Measurements from ENCODE around the gene OR10H2. TPM values are rescaled to one million over a fixed set of nuclear protein-coding genes. Genes with fewer than 3 reads are reported as not detected.
"Not testable (repeated sequence)": the region's sequence is repeated elsewhere in the genome, so short reads cannot be mapped to it uniquely, and the experiment has no call there.

The OR10H2 gene
- not detected in 2 replicates for total RNA-seq (2022)
- not detected for Bru-seq, nascent RNA
- not detected for BruChase-seq, experiment 1, labeled RNA remaining after a 2-hour chase
- not detected for BruChase-seq, experiment 2, labeled RNA remaining after a 6-hour chase
- long read RNA-seq: 0 reads

DNA sequence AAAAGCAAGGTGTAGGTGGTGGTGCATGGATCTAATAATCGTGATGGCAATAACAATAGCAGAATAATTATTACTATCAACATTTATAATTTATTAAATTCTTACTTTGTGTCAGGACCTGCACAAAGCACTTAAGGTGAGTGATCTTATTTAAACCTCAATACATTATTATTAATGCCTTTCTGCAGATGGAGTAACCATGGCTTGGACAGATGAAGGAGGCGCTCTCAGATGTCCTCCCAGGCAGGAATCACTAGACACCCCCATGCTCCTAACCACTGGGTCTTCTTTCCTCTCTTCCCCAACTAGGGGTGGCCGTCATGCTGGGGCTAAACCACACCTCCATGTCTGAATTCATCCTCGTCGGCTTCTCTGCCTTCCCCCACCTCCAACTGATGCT lies at the start of gene OR10H2:
TSS of gene OR10H2 (plus strand) at position 301 of the 400 bp plus-strand sequence. CDS start at position 321, 20 bp downstream.
- no peaks in the 10 kb centered on the region for H3K4me1 Mint-ChIP-seq (ENCODE audit: low read depth, unreplicated experiment)
- H3K4me3 ChIP-seq (ENCODE audit: low read depth, low read length): no peak within 1 kb of the TSS
- no peaks in the 10 kb centered on the region for H3K27me3 ChIP-seq (replicated peaks; ENCODE audit: control insufficient read depth, insufficient read depth, low read length)
- DNase-seq: no peak
- H3K36me3 Mint-ChIP-seq (ENCODE audit: insufficient read depth, unreplicated experiment): no peaks in the 10 kb centered on the region
- H3K9me3 Mint-ChIP-seq (ENCODE audit: unreplicated experiment): no peaks in the 10 kb centered on the region
- H3K4me3 Mint-ChIP-seq (ENCODE audit: unreplicated experiment): no peak within 1 kb of the TSS
- POLR2A ChIA-PET: no interaction called here
- no TSS peak for BruUV-seq (replicated peaks)
- no peaks in the 10 kb centered on the region for H3K4me1 ChIP-seq
- H3K27ac Mint-ChIP-seq (ENCODE audit: unreplicated experiment): no peak within 1 kb of the TSS
- TF ChIP-seq CTCF (IDR thresholded peaks at IDR 0.05; ENCODE audit: insufficient read depth in 1 of 2, low read depth in 1 of 2, low read length in 1 of 2, severe bottlenecking in 1 of 2, unreplicated experiment in 1 of 2): no peak
- no peaks in the 10 kb centered on the region for H3K9me3 ChIP-seq
- peaks cover 17% of the 10 kb centered on the region for H3K27me3 Mint-ChIP-seq (ENCODE audit: insufficient read depth, unreplicated experiment)
- intact Hi-C loops (cut with micrococcal nuclease; ENCODE audit: unreplicated experiment): no loop called here
- CTCF ChIA-PET: no interaction called here
- H3K36me3 ChIP-seq (ENCODE audit: control insufficient read depth, insufficient read depth, low read length): no peaks in the 10 kb centered on the region

GRCh38 chr19:15679089-15679488 lies 48.7 kb upstream of the OR10H2 start:
- no peaks in the 10 kb centered on the region for H3K36me3 ChIP-seq (ENCODE audit: control insufficient read depth, insufficient read depth, low read length)
- intact Hi-C loops (cut with micrococcal nuclease; ENCODE audit: unreplicated experiment): no loop called here
- TF ChIP-seq CTCF (IDR thresholded peaks at IDR 0.05; ENCODE audit: insufficient read depth in 1 of 2, low read depth in 1 of 2, low read length in 1 of 2, severe bottlenecking in 1 of 2, unreplicated experiment in 1 of 2): no peak
- H3K36me3 Mint-ChIP-seq (ENCODE audit: insufficient read depth, unreplicated experiment): no peaks in the 10 kb centered on the region
- H3K4me1 Mint-ChIP-seq (ENCODE audit: low read depth, unreplicated experiment): no peaks in the 10 kb centered on the region
- H3K4me3 ChIP-seq (ENCODE audit: low read depth, low read length): no peak overlapping the region
- no peak overlapping the region for H3K27ac Mint-ChIP-seq (ENCODE audit: unreplicated experiment)
- no peaks in the 10 kb centered on the region for H3K9me3 ChIP-seq
- no peaks in the 10 kb centered on the region for H3K4me1 ChIP-seq
- no TSS peak for BruUV-seq (replicated peaks)
- ChIA-PET CTCF (no interaction called here), POLR2A (no interaction called here)
- H3K27me3 ChIP-seq (replicated peaks; ENCODE audit: control insufficient read depth, insufficient read depth, low read length): no peaks in the 10 kb centered on the region
- no peak for DNase-seq
- H3K27me3 Mint-ChIP-seq (ENCODE audit: insufficient read depth, unreplicated experiment): peaks cover 10% of the 10 kb centered on the region
- peaks cover 6% of the 10 kb centered on the region for H3K9me3 Mint-ChIP-seq (ENCODE audit: unreplicated experiment)
- no peak overlapping the region for H3K4me3 Mint-ChIP-seq (ENCODE audit: unreplicated experiment)

- H3K36me3 ChIP-seq (ENCODE audit: control insufficient read depth, insufficient read depth, low read length); H3K4me3 Mint-ChIP-seq (ENCODE audit: unreplicated experiment); CTCF ChIA-PET; BruUV-seq (replicated peaks); H3K27ac Mint-ChIP-seq (ENCODE audit: unreplicated experiment); H3K4me1 Mint-ChIP-seq (ENCODE audit: low read depth, unreplicated experiment); H3K36me3 Mint-ChIP-seq (ENCODE audit: insufficient read depth, unreplicated experiment); H3K4me1 ChIP-seq; H3K9me3 Mint-ChIP-seq (ENCODE audit: unreplicated experiment); H3K9me3 ChIP-seq; H3K27me3 ChIP-seq (replicated peaks; ENCODE audit: control insufficient read depth, insufficient read depth, low read length); DNase-seq; H3K27me3 Mint-ChIP-seq (ENCODE audit: insufficient read depth, unreplicated experiment); intact Hi-C loops (cut with micrococcal nuclease; ENCODE audit: unreplicated experiment); POLR2A ChIA-PET; H3K4me3 ChIP-seq (ENCODE audit: low read depth, low read length): not testable (repeated sequence)
Observed at GRCh38 chr19:15679865-15680264, 48.0 kb upstream of the OR10H2 start.

Measured in Caco-2 (cell line).